Osteoblast (primary cell): ENCODE data around the gene FLT4. TPM values are rescaled to one million over a fixed set of nuclear protein-coding genes. Genes with fewer than 3 reads are reported as not detected.

Experiments
- DNase-seq: peaks from one replicate; pipeline ENCODE4 v3.0.0; 2011; ENCODE audit warnings: low spot score, mixed read lengths; ENCODE audit not compliant: insufficient read length; ENCODE audit errors: missing footprints
- H2AFZ ChIP-seq: 2 replicates; pipeline ENCODE4 v1.6.0; 2011; ENCODE audit warnings: mild to moderate bottlenecking, low read length
- H3K27ac ChIP-seq: 2 replicates; pipeline ENCODE4 v1.5.1; 2011; ENCODE audit warnings: mild to moderate bottlenecking, low read depth, low read length, moderate library complexity
- H3K27me3 ChIP-seq: 2 replicates; pipeline ENCODE4 v1.6.0; 2012; ENCODE audit warnings: mild to moderate bottlenecking, control low read depth, inconsistent platforms, low read length, moderate library complexity; ENCODE audit not compliant: insufficient read depth
- H3K36me3 ChIP-seq: 2 replicates; pipeline ENCODE4 v1.5.1; 2011; ENCODE audit warnings: mild to moderate bottlenecking, low read length, control low read depth, moderate library complexity; ENCODE audit not compliant: insufficient read depth
- H3K4me1 ChIP-seq: 2 replicates; pipeline ENCODE4 v1.5.1; 2011; ENCODE audit warnings: mild to moderate bottlenecking, low read length, control low read depth, moderate library complexity; ENCODE audit not compliant: insufficient read depth
- H3K4me2 ChIP-seq: 2 replicates; pipeline ENCODE4 v1.6.0; 2011; ENCODE audit warnings: mild to moderate bottlenecking, low read length; ENCODE audit not compliant: insufficient read depth
- H3K4me3 ChIP-seq: fragments of 200-600 bp; sonication (generic); 3 replicates; pipeline ENCODE4 v1.5.1; 2012; ENCODE audit warnings: mild to moderate bottlenecking, low read length, inconsistent platforms; ENCODE audit not compliant: insufficient read depth
- H3K79me2 ChIP-seq: 2 replicates; pipeline ENCODE4 v1.6.0; 2012; ENCODE audit warnings: mild to moderate bottlenecking, low read length, control low read depth, inconsistent platforms; ENCODE audit not compliant: insufficient read depth
- H3K9me3 ChIP-seq: 2 replicates; pipeline ENCODE4 v1.5.1; 2011; ENCODE audit warnings: low read depth, low read length, control low read depth
- H4K20me1 ChIP-seq: 2 replicates; pipeline ENCODE4 v1.6.0; 2012; ENCODE audit warnings: mild to moderate bottlenecking, low read length, control low read depth; ENCODE audit not compliant: insufficient read depth
- total RNA-seq: library from RNA; depleted of rRNA; stranded (reverse); fragments of >200 nt; gene quantifications from 2 replicates; pipeline ENCODE4 v1.2.3, GENCODE V29; 2012
- TF ChIP-seq, protein P1 (sequence below): IDR thresholded peaks from 2 replicates; pipeline ENCODE4 v1.5.1; 2011; ENCODE audit warnings: mild to moderate bottlenecking, low read depth, low read length, moderate library complexity; ENCODE audit errors: extremely low read depth

The FLT4 gene
- total RNA-seq, 1 donor, result not detected

DNA sequence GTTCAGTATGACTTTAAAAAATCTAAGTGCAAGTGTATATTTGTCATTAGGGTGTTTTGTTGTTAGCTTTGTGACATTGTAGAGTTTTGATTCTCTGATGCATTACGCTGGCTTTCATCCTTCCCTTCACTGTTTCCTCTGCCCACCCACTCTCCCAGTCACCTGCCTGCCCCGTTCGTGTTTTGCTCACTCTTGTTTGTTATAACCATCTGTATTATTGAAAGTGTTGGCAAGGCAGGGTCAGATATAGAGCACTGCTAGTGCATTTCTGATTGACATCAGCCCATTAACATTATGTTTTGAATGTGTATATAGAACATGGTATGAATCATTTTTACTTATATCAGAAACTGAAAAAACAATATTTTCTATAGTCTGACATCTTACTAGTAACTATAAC, 85.4 kb downstream of the FLT4 start:
- Histone ChIP-seq H3K27me3 (no peaks in the 10 kb centered on the region), H2AFZ (no peak overlapping the region), H3K27ac (no peak overlapping the region), H4K20me1 (no peaks in the 10 kb centered on the region), H3K4me2 (no peak overlapping the region), H3K4me1 (no peaks in the 10 kb centered on the region), H3K36me3 (peaks cover 19% of the 10 kb centered on the region), H3K4me3 (no peak overlapping the region), H3K9me3 (no peaks in the 10 kb centered on the region), H3K79me2 (peaks cover 34% of the 10 kb centered on the region)
- TF ChIP-seq, protein P1, sequence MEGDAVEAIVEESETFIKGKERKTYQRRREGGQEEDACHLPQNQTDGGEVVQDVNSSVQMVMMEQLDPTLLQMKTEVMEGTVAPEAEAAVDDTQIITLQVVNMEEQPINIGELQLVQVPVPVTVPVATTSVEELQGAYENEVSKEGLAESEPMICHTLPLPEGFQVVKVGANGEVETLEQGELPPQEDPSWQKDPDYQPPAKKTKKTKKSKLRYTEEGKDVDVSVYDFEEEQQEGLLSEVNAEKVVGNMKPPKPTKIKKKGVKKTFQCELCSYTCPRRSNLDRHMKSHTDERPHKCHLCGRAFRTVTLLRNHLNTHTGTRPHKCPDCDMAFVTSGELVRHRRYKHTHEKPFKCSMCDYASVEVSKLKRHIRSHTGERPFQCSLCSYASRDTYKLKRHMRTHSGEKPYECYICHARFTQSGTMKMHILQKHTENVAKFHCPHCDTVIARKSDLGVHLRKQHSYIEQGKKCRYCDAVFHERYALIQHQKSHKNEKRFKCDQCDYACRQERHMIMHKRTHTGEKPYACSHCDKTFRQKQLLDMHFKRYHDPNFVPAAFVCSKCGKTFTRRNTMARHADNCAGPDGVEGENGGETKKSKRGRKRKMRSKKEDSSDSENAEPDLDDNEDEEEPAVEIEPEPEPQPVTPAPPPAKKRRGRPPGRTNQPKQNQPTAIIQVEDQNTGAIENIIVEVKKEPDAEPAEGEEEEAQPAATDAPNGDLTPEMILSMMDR, result no peak
- no peak for DNase-seq

DNA sequence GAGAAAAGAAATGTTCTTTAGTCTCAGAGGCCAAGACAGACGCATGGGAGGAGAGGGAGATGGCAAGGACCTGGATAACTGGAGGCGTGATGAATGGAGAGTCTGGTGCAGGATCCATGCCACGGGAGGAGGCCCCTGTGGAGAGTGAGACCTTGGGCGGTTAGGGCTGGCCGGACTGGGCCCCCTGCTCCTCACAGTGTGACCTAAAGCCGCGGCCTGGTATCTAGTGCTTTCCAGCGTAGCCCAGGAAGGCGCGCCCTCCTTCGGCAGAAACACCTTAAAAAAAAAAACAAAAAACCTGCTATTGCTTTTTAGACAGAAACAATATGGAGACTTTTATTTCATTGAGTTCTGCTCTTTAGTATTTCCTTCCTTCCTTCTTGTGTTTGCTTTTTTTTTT, 91.2 kb downstream of the FLT4 start:
- H3K4me1 ChIP-seq, result peaks cover 5% of the 10 kb centered on the region
- H4K20me1 ChIP-seq, result no peaks in the 10 kb centered on the region
- H3K4me3 ChIP-seq, result no peak overlapping the region
- no peaks in the 10 kb centered on the region for H3K9me3 ChIP-seq
- H3K27ac ChIP-seq, result no peak overlapping the region
- no peaks in the 10 kb centered on the region for H3K36me3 ChIP-seq
- no peak overlapping the region for H3K4me2 ChIP-seq
- H3K79me2 ChIP-seq, result peaks cover 36% of the 10 kb centered on the region
- H2AFZ ChIP-seq, result no peak overlapping the region
- no peak for DNase-seq
- no peaks in the 10 kb centered on the region for H3K27me3 ChIP-seq
- TF ChIP-seq, protein P1, result no peak

DNA sequence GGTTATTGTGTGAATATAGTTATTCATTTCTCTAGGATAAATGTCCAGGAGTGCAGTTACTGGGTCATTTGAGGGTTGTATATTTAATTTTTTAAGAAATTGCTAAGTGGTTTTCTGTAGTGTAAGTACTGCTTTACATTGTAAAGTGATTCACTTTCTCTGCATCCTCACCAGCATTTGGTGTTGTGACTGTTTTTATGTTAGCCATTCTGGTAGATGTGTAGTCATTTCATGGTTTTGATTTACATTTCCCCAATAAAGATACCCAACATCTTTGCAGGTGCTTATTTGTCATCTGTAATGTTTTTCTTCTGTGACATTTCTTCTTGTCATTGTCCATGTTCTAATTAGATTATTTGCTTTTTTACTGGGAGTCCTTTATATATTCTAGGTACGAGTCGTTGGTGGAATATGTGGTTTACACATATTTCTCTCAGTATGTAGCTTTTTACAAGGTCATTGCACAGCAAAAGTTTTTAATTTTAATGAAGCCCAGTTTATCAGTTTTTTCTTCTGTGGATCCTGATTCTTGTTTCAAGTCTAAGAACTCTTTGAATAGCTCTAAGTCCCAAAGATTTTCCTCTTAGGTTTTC, 92.1 kb downstream of the FLT4 start:
- peaks cover 36% of the 10 kb centered on the region for H3K79me2 ChIP-seq
- H3K36me3 ChIP-seq, result peaks cover 4% of the 10 kb centered on the region
- H3K9me3 ChIP-seq, result no peaks in the 10 kb centered on the region
- H3K4me2 ChIP-seq, result no peak overlapping the region
- H3K4me1 ChIP-seq, result peaks cover 5% of the 10 kb centered on the region
- no peaks in the 10 kb centered on the region for H3K27me3 ChIP-seq
- TF ChIP-seq, protein P1, result no peak
- no peak overlapping the region for H3K27ac ChIP-seq
- no peaks in the 10 kb centered on the region for H4K20me1 ChIP-seq
- H2AFZ ChIP-seq, result no peak overlapping the region
- no peak overlapping the region for H3K4me3 ChIP-seq
- no peak for DNase-seq

DNA sequence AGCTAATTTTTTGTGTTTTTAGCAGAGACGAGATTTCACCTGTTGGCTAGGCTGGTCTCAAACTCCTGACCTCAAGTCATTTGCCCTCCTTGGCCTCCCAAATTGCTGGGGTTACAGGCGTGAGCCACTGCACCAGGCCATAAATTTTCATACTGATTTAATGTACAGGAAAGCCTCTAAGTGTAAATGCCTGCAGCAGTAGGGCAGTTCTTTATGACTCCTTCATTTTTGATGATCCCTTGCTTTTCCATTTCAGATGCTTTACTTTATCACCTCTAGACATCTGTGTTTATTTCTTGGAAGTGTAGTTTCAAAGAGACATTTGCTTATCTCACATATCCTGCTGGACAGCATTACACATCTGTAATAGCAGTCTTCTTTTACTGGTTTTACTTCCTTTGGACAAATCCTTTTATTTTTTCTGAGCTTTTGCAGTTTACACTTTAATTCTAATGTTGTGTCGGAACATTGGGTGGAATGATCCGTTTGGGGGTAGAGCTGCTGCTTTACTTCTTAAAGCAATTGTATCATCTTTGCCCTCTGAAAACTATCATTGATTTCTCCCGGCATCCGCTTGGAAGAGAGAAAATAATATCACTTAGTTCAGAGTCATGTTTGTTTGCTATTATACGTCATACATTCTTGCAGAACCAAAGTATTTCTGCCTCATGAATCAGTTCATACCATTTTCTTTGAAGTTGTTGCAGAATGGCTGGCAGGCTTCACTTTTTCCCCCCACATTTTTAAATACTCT, 94.1 kb downstream of the FLT4 start:
- H3K4me2 ChIP-seq, result no peak overlapping the region
- peaks cover 3% of the 10 kb centered on the region for H4K20me1 ChIP-seq
- H3K79me2 ChIP-seq, result peaks cover 22% of the 10 kb centered on the region
- H3K36me3 ChIP-seq, result peaks cover 7% of the 10 kb centered on the region
- no peak overlapping the region for H2AFZ ChIP-seq
- DNase-seq, result no peak
- H3K4me3 ChIP-seq, result no peak overlapping the region
- TF ChIP-seq, protein P1, result no peak
- no peaks in the 10 kb centered on the region for H3K9me3 ChIP-seq
- no peaks in the 10 kb centered on the region for H3K27me3 ChIP-seq
- H3K27ac ChIP-seq, result peak overlapping the region; percentile 2
- H3K4me1 ChIP-seq, result peaks cover 5% of the 10 kb centered on the region
